Measurements from ENCODE around the gene LOX. TPM values are rescaled to one million over a fixed set of nuclear protein-coding genes. Genes with fewer than 3 reads are reported as not detected.

The LOX gene
- total and polyA plus RNA-seq, 9 of the 15 experiments (the other 6 are each of a cell fraction or from before 2014, with no cell fraction given): 0.06 to 0.09 TPM; not detected in 7

DNA sequence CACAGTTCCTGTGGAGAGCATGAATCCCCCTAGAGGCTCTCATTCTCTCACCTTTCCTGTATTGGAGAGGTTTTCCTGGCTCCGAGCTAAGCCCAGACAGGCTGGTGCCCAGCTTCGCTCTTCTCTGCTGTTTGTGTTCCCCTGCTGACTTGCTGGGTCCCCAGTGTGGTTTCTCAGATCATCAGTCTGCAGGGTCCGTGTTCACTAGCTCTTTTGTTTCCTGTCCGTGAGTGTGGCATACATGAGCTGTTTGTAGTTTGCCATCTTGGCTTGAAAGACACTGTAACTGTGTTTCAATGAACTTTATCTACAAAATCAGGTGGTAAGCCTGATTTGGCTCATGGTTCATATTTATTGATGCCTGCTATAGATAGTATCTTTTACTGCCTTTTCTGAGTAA is 23.8 kb downstream of the LOX start (continued):
- TF ChIP-seq, protein P1, sequence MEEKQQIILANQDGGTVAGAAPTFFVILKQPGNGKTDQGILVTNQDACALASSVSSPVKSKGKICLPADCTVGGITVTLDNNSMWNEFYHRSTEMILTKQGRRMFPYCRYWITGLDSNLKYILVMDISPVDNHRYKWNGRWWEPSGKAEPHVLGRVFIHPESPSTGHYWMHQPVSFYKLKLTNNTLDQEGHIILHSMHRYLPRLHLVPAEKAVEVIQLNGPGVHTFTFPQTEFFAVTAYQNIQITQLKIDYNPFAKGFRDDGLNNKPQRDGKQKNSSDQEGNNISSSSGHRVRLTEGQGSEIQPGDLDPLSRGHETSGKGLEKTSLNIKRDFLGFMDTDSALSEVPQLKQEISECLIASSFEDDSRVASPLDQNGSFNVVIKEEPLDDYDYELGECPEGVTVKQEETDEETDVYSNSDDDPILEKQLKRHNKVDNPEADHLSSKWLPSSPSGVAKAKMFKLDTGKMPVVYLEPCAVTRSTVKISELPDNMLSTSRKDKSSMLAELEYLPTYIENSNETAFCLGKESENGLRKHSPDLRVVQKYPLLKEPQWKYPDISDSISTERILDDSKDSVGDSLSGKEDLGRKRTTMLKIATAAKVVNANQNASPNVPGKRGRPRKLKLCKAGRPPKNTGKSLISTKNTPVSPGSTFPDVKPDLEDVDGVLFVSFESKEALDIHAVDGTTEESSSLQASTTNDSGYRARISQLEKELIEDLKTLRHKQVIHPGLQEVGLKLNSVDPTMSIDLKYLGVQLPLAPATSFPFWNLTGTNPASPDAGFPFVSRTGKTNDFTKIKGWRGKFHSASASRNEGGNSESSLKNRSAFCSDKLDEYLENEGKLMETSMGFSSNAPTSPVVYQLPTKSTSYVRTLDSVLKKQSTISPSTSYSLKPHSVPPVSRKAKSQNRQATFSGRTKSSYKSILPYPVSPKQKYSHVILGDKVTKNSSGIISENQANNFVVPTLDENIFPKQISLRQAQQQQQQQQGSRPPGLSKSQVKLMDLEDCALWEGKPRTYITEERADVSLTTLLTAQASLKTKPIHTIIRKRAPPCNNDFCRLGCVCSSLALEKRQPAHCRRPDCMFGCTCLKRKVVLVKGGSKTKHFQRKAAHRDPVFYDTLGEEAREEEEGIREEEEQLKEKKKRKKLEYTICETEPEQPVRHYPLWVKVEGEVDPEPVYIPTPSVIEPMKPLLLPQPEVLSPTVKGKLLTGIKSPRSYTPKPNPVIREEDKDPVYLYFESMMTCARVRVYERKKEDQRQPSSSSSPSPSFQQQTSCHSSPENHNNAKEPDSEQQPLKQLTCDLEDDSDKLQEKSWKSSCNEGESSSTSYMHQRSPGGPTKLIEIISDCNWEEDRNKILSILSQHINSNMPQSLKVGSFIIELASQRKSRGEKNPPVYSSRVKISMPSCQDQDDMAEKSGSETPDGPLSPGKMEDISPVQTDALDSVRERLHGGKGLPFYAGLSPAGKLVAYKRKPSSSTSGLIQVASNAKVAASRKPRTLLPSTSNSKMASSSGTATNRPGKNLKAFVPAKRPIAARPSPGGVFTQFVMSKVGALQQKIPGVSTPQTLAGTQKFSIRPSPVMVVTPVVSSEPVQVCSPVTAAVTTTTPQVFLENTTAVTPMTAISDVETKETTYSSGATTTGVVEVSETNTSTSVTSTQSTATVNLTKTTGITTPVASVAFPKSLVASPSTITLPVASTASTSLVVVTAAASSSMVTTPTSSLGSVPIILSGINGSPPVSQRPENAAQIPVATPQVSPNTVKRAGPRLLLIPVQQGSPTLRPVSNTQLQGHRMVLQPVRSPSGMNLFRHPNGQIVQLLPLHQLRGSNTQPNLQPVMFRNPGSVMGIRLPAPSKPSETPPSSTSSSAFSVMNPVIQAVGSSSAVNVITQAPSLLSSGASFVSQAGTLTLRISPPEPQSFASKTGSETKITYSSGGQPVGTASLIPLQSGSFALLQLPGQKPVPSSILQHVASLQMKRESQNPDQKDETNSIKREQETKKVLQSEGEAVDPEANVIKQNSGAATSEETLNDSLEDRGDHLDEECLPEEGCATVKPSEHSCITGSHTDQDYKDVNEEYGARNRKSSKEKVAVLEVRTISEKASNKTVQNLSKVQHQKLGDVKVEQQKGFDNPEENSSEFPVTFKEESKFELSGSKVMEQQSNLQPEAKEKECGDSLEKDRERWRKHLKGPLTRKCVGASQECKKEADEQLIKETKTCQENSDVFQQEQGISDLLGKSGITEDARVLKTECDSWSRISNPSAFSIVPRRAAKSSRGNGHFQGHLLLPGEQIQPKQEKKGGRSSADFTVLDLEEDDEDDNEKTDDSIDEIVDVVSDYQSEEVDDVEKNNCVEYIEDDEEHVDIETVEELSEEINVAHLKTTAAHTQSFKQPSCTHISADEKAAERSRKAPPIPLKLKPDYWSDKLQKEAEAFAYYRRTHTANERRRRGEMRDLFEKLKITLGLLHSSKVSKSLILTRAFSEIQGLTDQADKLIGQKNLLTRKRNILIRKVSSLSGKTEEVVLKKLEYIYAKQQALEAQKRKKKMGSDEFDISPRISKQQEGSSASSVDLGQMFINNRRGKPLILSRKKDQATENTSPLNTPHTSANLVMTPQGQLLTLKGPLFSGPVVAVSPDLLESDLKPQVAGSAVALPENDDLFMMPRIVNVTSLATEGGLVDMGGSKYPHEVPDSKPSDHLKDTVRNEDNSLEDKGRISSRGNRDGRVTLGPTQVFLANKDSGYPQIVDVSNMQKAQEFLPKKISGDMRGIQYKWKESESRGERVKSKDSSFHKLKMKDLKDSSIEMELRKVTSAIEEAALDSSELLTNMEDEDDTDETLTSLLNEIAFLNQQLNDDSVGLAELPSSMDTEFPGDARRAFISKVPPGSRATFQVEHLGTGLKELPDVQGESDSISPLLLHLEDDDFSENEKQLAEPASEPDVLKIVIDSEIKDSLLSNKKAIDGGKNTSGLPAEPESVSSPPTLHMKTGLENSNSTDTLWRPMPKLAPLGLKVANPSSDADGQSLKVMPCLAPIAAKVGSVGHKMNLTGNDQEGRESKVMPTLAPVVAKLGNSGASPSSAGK (IDR thresholded peaks at IDR 0.05): no peak
- TF ChIP-seq PHB2 (IDR thresholded peaks at IDR 0.05; ENCODE audit: low read depth) (no peak), GTF2E2 (tag; IDR thresholded peaks at IDR 0.05) (no peak), ETV1 (tag; conservative IDR thresholded peaks at IDR 0.05; ENCODE audit: low read depth) (no peak)

Measured in K562 (cell line).